GM21576 (cell line): ENCODE data around the gene KCNAB2.
A peak's percentile ranks its signal among the peaks of the same experiment; 100 is the strongest.

Experiments used
- ATAC-seq: cut with Tn5 transposase; IDR thresholded peaks from one replicate; pipeline ENCODE4 v1.9.1; 2021; ENCODE audit warnings: mild to moderate bottlenecking, moderate library complexity; ENCODE audit not compliant: unreplicated experiment

Gene KCNAB2

DNA sequence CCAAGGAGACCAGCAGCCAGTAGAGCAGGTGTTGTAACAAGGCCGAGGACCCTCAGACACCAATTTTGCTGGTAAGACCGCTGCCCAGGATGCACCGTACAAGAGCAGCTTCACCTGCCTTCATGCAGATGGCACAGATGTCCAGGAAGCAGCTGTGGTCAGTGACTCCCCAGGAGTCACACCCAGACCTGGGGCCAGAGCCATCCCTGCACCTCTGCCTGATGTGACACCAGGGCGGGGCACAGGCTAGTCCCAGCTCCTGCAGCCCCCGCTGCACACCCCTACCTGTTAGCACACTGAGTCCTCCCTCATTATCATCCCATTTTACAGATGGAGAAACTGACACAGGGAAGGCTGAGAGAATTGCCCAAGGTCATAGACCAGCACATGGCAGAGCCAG, 16.3 kb upstream of the KCNAB2 start:
- no peak for ATAC-seq

DNA sequence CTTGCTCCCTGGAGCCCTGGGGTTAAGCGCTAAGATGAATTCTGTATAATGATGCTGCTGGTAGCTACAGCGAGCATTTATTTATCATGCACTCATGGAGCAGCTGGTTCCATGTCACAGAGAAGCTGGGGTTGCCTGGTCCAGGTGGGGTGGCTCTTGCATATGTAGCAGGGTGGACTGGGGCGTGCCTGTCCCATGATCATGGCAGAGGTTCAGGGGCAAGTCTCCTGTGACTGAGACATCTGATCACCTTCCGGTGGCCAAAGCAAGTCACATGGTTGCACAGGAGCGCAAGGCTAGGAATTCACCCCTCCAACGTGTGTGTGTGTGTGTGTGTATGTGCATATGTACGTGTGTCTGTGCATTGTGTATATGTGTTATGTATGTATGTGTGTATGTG, 15.6 kb upstream of the KCNAB2 start:
- no peak for ATAC-seq

DNA sequence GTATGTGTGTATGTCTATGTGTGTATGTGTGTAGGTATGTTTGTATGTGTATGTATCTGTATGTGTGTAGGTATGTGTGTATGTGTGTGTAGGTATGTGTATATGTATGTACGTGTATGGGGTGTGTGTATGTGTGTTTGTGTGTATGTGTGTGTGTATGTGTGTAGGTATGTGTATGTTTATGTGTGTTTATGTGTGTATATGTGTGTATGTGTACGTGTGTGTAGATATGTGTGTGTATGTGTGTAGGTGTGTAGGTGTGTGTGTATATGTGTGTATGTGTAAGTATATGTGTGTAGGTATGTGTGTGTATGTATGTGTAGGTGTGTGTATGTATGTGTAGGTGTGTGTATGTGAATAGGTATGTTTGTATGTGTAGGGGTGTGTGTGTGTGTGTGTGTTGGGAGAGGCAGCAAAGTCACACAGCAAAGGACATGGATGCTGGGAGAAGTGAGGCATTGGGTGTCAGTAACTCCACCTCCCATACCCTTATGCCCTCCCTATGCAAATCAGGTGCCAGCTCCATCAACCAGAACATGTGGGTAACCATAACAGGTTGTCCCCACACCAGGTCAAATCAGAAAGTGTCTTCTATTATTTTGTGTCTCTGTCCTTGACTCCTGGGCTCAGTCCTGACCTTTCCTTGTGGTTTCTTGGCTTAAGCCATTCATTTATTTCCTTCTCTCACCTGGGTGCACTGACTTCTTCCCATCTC, 15.0 kb upstream of the KCNAB2 start:
- no peak for ATAC-seq

DNA sequence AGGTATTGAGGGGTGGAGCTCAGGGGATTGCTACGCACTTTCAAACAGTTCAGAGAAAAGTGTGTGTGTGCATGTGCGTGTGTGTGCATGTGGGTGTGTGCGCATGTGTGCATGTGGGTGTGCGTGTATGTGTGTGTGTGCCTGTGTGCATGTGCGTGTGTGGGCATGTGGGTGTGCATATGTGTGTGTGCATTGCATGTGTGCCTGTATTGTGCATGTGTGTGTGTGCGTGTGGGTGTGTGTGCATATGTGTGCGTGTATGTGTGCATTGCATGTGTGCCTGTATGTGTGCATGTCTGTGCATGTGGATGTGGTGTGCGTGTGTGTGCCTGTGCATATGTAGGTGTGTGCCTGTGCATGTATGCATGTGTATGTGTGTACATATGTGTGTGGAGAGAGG, 12.6 kb upstream of the KCNAB2 start:
- no peak for ATAC-seq

DNA sequence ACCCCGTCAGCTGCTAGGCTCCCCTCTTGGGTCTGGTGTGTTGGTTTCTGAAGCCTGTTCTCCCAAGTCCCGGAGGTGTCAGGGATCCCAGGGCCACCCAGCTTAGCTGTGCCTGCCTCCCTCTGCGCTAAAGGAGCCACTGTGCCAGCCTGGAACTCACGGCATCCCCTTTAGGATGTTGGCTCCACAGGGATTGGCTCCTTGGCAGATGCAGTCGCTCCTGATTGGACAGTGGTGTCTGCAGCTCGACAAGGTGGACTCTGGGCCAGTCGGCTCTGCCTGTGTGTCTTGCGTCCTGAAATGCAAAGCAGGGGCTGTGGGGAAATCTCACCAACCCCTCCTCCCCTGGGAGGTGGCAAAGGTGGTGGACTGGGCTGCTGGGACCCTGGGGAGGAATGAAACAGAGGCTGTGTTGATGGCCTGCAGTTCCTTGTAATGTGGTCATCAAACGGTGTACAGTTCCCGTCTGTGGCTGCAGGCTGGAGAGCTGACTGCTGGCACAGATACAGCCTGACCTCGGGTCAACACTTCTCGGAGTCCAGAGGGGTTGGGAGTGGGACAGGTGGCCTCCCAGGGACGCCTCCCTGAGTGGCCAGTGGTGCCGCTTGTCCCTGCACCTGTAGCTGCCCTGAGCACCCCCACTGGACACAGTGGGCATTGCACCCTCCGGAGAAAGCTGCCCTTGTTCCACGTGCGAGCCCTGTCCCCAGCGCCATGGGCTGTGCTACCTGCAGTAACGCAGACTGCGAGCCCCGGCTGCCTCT, 11.5 kb upstream of the KCNAB2 start:
- no peak for ATAC-seq

DNA sequence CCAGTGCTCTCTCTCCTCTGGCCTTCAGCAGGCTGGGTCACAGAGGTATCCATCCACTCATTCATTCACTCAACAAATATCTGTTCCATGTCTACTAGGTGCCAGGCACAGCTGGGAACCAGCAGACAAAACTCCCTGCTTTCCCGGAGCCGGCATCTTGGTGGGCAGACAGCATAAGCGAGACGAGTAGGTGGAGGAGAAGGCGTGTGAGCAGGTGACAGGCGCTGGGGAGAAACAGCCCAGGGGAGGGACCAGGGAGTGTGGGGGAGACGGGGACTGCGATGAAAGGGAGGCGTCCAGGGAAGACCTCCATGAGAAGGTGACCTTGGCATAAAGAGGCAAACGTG, 11.0 kb upstream of the KCNAB2 start:
- no peak for ATAC-seq

DNA sequence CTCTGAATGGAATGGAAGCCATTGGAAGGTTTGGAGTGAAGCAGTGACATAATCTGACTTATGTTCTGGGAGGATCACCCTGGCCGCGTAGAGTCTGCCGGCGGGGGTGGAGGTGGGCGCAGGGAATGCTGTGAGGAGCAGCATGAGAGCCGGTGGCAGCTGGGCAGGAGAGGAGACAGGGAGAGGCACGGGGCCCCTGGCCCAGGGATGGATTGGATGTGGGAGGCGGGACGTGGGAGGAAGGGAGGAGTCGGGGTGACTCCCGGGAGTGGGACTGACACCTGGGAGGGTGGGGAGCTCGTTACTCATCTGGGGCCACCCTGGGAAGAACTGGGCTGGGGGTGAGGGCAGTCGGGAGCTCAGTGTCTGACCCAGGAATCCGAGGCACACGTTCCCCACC, 10.4 kb upstream of the KCNAB2 start:
- ATAC-seq = no peak

DNA sequence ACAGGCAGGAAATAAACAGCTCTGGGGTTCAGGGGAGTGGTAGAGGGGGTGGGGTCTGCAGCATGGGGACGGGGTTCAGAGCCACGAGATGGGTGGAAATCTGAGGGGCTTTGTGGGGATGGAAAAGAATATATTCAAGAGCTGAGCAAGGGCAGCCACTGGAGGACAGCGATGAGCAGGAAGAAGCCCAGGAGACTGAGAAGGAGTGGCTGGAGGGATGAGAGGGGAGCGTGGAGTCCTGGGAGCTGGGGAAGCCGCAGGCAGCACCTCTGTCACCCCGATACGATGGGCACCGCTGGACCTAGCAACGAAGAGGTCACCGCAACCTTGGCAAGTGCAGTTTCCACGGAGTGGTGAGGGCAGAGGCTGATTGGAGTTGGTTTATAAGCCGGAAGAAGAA, 10.0 kb upstream of the KCNAB2 start:
- no peak for ATAC-seq

DNA sequence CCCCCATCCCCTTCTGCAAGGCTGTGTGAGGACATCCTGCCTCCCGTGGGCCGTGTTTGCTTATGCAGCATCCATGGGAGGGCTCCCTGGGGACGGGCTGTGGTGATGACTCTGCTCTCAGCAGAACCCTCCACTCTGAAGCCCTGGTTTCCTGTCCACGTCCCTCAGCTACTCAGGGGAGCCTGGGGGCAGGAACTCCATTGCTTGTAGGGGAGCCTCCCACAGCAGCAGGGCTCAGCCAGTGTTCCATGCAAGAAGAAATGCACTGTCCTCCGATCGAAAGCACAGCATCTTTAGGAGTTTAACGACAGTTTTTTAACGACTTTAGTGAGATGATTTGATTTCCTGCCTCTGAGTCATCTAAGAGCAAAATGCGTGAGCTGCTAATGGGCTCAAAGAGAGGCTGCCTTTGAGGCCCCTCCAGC, 8.3 kb upstream of the KCNAB2 start:
- ATAC-seq = peak; percentile 54

DNA sequence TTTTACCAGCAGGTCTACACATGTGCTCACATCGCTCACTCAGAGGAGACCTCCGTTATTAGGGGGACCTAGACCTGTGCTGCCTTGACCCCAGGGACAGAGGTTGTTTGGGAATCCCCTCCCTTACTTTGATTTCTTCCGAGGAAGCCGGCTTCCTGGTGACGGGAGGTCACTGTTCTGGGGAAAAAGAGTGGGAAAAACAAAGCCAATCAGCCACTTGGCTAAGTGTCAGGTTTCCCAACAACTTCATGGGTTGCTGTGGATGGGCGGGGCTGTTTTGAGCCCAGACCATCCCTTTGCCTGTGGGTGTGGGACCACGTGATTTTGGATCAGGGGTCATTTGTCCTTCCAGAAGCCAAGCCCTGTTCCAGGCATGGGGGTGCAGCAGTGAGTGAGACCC, 7.1 kb upstream of the KCNAB2 start:
- no peak for ATAC-seq

DNA sequence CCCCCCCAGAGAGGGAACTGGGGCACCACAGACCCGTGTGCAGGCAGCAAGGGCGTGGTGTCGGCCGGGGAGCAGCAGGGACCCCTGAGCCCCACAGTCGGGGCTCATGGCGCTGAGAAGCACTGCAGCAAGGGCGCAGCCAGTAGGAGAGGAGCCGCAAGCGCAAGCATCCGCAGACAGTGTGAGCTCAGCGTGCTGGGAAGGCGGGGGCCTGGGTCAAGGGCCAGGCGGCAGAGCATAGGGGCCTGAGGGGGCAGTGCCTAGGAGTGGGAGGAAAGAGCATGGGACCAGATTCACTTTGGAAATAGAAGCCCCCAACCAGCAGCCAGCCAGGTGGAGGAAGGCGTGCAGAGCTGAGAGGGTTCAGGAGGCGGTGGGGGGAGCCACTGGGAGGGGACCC, 6.7 kb upstream of the KCNAB2 start:
- ATAC-seq = no peak

DNA sequence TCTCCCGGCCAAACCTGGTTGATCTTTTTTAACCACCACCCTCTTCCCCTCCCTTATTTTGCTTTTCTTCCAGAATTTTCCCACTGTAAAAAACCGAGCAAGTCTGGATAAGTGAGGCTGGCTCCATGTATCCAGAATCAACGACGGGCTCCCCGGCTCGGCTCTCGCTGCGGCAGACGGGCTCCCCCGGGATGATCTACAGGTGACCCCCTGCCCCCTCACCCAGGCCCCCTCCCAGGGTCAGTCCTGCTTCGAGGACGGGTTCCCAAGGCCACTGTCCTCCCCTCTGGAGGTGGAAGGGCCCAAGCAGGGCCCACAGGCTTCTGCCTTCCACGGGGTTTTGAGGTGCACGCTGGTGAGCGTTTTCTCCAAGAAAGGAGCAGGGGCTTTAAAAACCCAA, 5.2 kb upstream of the KCNAB2 start:
- no peak for ATAC-seq

DNA sequence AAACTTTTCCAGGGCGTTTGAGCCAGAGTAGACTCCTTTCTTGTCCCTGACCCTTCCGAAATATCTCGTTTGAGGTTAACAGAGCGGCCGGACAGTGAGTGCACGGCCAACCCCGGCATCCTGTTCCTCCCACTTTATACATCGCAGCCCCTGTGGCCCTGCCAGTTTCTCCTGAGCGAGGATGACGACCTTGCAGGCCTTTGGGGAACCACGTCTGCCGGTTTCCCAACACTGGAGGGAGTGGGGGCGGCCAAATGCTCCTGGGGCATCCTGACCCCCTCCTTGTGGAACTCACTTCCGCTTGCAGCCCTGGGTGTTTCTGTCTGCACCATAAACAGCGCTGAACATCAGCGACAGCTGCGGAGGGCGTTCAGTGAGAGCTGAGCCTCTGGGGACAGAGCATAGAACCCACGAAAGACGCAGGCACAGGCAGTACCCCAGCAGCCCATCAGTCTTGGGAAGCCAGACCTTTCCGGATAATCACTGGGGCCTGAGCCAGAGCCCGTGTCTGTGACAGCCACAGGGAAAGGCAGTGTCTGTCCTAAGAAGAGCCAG, 4.8 kb upstream of the KCNAB2 start:
- ATAC-seq = no peak

DNA sequence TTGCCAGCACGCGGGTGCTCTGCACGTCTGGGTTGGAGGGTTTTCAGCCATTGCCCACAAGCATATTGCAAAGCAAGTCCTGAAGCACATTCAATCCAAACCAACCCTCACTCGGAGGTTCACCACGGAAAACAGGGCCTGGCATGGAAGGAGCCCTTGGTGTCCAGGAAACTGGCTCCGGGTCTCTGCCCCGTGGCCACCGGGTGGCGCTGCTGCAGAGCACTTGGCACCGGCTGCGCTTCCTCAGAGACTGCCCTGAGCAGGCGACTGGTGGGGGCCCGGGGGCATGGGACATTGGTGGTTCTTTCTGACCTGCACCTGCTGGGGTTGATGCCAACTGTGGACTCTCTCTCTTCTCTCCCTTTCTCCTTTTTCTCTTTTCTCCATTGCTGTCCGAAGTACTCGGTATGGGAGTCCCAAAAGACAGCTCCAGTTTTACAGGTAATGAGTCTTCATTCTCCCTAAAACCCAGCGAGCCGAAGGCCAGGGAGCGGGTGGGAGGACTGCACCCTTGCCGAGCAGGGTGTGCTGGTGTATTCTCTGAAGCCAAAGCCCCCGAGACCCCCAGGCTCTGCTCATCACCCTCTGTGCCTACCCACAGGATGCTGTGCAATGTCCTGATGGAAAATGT, 4.1 kb upstream of the KCNAB2 start:
- no peak for ATAC-seq

DNA sequence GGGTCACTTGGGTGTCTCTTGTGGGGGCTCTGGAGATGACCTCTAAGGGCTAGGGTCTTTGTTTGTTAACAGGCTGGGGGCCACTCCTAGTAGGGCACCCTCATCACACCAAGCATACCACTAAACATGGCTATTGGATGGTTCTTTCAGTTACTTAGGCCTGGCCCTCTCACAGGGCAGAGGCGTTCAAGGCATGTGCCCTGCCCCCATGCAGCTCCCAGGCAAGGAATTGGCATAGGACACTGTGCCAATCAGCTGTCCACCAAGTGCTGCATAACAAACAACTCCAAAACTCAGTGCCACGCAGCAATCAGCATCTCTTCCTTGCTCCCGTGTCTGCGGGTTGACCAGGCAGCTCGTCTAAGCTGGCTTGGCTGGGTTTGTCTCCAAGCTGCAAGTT, 2.1 kb upstream of the KCNAB2 start:
- no peak for ATAC-seq

DNA sequence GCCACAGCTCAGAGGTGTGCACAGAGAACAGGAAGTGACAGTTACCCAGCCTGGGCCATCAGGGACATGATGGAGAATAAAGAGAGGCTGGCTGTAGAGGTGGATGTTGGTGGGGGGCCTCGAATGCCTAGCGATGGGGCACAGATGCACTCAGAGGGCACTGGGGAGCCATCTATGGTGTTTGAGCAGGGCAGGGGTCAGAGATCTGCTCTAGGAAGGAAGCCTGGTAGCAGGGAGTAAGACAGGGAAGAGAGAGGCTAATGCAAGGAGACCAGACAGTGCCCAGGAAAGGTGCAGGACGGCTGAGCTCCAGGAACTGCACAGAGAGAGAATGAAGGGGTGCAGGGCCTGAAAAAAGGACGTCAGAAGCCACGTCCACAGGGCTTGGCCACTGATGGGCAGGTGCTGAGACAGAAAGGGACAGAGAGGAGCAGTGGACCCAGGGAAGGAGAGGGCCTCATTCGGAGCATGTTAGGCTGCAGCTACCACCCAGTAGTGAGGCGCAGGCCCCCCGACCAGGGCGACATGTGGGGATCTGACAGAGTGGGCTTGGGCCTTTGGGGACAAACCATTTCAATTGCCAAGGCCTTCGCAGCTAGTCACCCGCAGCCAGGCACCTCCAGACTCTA, 1.1 kb upstream of the KCNAB2 start:
- ATAC-seq = no peak

DNA sequence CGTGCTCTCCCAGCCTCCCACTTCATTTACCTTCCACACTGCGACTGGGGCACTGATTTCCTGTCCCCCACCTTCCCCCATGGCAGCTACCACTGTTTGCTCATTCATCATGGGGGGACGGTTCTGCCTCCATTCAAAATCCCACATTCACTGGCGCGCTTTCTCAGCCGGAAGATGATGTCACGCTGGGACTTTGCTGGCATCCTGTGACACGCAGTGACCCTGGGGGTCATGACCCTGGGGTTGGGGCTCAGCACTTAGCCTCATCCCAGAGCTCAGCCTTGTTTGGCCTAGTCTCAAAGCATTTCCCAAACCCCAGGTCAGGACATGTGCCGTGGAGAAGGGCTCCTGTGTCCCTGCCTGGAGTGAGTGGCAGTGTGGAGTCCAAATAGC, 582 bp upstream of the KCNAB2 start:
- no peak for ATAC-seq

DNA sequence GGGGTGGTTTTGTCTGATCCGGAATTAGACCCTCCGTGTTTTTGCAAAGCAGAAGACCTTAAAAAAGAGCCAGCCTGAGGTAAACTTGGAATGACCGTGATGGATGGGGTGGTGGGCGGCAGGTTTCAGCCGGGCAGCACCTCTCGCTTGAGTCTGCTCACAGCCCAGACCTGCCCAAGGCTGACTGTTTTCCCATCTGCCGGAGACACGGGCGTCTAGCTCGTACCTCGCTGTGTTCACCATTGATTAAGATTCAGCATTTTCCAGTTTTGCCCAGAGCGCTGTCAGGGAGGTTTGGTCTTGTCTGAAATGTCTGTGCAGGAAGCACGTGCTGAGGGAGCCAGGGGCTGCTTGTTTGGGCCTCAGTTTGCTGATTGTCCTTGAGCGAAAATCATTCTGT, 591 bp downstream of the KCNAB2 start:
- ATAC-seq = no peak

DNA sequence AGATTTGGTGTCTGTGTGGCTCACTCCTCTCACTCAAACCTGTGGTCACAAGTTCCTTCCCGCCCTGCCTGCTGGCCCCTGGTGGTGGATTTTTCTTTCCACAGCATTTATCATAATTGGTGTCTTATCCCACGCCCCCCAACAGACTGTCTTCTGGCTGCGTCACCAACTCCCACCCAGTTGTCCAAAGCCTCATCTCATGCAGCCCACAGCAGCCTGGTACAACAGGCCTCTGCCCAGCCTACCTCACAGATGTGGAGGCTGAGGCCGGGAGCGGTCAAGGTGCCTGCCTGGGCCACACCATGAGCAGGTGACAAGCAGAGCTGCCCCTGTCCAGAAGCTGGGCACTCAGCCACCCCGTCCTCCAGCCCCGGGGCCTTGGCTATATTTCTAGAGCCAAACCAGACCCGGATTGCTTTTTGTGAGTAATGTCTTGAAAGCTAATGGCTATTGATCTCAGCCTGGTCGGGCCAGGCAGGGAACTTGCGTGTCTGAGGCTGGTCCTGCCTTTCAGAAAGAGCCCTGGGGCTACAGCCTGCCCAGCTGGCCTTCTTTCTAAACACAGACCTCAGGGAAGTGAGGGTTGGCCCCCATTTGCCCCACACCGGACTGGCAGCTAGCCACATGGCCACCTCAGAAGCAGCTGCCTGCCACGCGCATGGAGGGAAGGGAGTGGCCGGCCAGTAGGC, 2.6 kb downstream of the KCNAB2 start:
- ATAC-seq = no peak

DNA sequence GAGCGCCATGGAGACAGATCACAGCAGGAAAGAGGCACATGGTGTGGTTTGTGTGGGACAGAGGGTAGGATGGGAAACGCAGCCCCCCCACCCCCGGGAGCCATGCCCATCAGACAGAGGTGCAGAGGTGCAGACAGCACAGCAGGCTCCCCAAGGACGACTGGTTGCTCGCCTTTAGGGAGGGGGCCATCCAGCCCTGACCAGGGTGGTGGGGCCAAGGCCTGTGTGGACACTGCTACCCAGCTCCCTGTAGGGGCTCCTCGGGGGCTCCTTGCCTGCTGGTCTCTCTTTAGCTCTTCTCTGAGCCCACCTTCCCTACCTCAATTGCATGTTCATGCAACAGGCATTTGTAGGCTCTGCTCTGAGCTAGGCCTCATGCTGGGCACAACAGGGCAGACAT, 3.7 kb downstream of the KCNAB2 start:
- no peak for ATAC-seq

DNA sequence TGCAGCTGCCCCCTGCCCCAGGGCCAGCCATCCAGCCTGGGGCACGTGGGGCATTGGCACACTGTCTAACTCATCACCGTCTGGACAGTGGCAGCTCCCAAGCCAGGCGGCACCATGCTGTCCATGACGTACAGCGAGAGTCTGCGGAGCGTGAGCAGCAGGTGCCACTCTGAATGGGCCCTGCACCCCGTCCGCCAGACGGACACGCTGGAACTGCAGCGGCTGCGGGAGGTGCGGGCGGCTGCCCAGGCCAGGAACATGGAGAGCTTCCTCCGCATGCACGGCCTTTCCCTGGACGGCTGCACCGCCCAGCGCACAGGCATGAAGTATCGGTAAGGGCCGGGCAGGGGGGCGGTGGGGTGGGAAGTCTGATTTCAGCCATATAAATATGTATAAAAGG, 5.7 kb downstream of the KCNAB2 start:
- ATAC-seq = no peak
